Bronchial epithelial cell (primary cell): Measurements from ENCODE around the gene EIF2B1. TPM values are rescaled to one million over a fixed set of nuclear protein-coding genes. Genes with fewer than 3 reads are reported as not detected.
"Not testable (repeated sequence)": the region's sequence is repeated elsewhere in the genome, so short reads cannot be mapped to it uniquely, and the experiment has no call there.

Experiments
- DNase-seq: peaks from one replicate; pipeline ENCODE4 v3.0.0-alpha.2; 2010; ENCODE audit warnings: low read depth
- FAIRE-seq: peaks from 2 replicates; lab custom pipeline; 2011; peaks lifted over from hg19 to GRCh38; lab: Jason Lieb, UNC
- H3K27me3 ChIP-seq: 2 replicates; pipeline ENCODE4 v1.5.1; 2011; ENCODE audit warnings: low read length; ENCODE audit not compliant: control insufficient read depth, insufficient read depth
- H3K36me3 ChIP-seq: 2 replicates; pipeline ENCODE4 v1.5.1; 2011; ENCODE audit warnings: low read length; ENCODE audit not compliant: control insufficient read depth, insufficient read depth
- H3K4me3 ChIP-seq: 2 replicates; pipeline ENCODE4 v1.5.1; 2011; ENCODE audit warnings: mild to moderate bottlenecking, low read depth, low read length, control low read depth
- total RNA-seq: library from RNA; depleted of rRNA; stranded (reverse); fragments of >200 nt; gene quantifications from 2 replicates; pipeline ENCODE4 v1.2.1, GENCODE V29; 2014
- TF ChIP-seq, protein P1 (sequence below): IDR thresholded peaks from 2 replicates; pipeline ENCODE4 v1.5.1; 2011; ENCODE audit warnings: mild to moderate bottlenecking, moderate library complexity, low read length, control low read depth, inconsistent platforms; ENCODE audit not compliant: insufficient read depth, severe bottlenecking

The EIF2B1 gene
- total RNA-seq, 1 donor from 2014 or later, result 47.4 TPM

DNA sequence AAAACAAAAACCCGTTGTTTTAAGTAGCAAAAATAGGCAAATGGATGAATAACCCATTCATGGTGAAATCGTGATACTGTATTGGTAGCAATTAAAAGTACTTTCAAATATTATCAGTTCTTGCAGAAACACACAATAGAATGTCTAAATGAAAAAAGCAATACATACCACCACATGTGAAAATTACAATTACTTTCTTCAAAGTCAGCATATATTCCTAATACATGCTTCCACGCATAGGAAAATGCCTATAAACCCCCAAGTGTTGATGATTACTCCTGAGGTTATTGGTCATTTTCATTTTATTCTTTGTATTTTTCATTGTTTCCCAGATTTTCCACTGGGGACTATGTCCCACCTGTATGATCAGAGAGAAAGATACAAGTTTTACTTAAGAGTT lies 16.3 kb downstream of the EIF2B1 start:
- peaks cover 27% of the 10 kb centered on the region for H3K36me3 ChIP-seq
- no peak for FAIRE-seq

DNA sequence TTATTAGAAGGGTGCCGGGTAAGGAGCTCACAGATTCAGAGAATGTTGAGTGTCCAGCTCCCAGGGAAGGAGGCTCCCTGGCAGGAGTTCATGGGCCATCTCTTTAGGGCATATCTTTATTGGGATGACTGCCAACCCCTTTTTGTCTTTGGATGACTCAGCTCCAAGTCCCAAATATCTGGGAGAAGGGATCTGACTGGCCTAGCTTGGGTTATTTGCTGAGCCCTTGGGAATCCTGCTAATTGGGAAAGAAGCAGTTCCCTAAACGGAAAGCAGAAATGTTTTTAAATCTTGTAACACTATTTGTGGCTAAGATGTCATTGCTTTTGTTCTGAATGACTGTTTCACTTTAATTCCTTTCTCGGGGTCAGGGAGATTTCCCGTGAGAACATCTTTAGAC lies 19.0 kb downstream of the EIF2B1 start:
- Histone ChIP-seq H3K4me3 (no peak overlapping the region), H3K36me3 (peaks cover 32% of the 10 kb centered on the region), H3K27me3 (no peaks in the 10 kb centered on the region)
- TF ChIP-seq, protein P1, sequence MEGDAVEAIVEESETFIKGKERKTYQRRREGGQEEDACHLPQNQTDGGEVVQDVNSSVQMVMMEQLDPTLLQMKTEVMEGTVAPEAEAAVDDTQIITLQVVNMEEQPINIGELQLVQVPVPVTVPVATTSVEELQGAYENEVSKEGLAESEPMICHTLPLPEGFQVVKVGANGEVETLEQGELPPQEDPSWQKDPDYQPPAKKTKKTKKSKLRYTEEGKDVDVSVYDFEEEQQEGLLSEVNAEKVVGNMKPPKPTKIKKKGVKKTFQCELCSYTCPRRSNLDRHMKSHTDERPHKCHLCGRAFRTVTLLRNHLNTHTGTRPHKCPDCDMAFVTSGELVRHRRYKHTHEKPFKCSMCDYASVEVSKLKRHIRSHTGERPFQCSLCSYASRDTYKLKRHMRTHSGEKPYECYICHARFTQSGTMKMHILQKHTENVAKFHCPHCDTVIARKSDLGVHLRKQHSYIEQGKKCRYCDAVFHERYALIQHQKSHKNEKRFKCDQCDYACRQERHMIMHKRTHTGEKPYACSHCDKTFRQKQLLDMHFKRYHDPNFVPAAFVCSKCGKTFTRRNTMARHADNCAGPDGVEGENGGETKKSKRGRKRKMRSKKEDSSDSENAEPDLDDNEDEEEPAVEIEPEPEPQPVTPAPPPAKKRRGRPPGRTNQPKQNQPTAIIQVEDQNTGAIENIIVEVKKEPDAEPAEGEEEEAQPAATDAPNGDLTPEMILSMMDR, result no peak
- no peak for FAIRE-seq
- DNase-seq, result peak; percentile 25

More for the DNA sequence above, 16.3 kb downstream of the EIF2B1 start:
- no peak overlapping the region for H3K4me3 ChIP-seq
- no peak for DNase-seq
- TF ChIP-seq, protein P1, result no peak
- no peaks in the 10 kb centered on the region for H3K27me3 ChIP-seq

DNA sequence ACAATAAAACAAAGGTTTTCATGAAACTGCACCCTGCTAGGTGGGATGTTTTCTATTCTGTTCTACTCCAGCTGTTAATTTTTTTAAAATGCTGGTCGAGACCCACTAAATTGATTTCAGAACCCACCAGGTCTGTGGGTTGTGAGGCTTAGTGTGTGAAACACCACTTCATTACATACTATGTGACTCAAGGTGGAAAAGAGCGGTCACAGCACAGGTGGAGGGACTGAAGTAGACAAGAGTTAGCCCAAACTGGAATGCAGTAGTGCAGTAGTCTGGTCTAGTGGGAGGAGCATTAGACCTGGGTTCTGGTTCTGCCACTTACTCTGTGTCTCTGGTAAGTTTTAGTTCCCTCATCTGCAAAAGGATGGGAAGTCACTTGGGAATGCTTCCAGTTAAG lies 19.4 kb downstream of the EIF2B1 start:
- DNase-seq, result no peak
- H3K27me3 ChIP-seq, result no peaks in the 10 kb centered on the region
- H3K4me3 ChIP-seq, result no peak overlapping the region
- FAIRE-seq, result no peak
- TF ChIP-seq, protein P1, result no peak
- peaks cover 34% of the 10 kb centered on the region for H3K36me3 ChIP-seq

DNA sequence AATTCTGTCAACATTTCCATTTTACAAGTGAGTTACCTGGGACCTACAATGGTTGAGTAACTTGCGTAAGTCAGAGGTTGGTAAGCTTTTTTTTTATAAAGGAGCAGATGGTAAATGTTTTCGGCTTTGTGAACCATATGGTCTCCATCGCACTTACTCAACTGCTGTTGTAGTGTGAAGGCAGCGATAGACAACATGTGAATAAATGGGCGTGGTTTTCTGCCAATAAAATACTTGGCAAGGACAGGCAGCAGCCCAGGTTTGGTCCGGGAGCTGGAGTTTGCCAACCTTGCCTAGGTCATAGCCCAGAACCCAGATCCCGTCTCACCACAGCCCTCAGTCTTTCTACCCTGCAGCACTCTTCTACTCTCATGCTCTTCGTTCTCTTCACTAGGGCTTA lies 25.3 kb downstream of the EIF2B1 start:
- FAIRE-seq, result no peak

DNA sequence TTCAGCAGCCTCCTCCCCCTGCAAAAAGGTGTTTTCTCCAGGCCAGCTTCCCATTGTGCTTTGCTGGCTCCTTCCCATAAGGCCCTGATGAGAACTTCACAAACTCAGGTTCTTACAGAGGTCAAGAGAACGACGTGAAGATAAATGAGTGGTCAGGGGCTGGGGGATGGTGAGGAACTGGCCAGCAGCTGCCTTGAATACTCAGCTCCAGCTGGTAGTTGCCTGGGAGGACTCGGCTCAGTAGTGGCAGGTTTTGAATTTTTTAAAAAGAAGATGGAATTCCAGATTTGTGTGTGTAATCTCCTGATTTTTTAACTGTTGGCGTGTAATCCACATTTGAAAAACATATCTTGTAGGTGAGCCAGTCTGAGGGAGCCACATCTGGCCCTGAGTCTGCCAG lies 25.7 kb downstream of the EIF2B1 start:
- TF ChIP-seq, protein P1, result no peak
- no peaks in the 10 kb centered on the region for H3K27me3 ChIP-seq
- DNase-seq, result no peak
- no peak for FAIRE-seq
- peaks cover 34% of the 10 kb centered on the region for H3K36me3 ChIP-seq
- H3K4me3 ChIP-seq, result no peak overlapping the region

More for the DNA sequence above, 25.3 kb downstream of the EIF2B1 start:
- Histone ChIP-seq H3K36me3 (peaks cover 36% of the 10 kb centered on the region), H3K4me3 (no peak overlapping the region), H3K27me3 (no peaks in the 10 kb centered on the region)
- no peak for DNase-seq
- TF ChIP-seq, protein P1, result no peak

DNA sequence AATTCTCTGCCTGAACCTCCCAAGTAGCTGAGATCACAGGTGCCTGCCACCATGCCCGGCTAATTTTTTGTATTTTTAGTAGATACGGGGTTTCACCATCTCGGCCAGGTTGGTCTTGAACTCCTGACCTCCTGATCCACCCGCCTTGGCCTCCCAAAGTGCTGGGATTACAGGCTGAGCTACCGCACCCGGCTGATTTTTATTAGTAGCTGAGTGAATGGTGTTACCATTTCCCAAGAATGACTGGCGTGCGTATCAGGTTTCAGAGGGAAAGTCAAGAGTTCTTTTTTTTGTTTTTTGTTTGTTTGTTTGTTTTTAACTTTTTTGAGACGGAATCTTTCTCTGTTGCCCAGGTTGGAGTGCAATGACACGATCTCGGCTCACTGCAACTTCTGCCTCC lies 30.0 kb downstream of the EIF2B1 start:
- peaks cover 20% of the 10 kb centered on the region for H3K36me3 ChIP-seq
- not testable (repeated sequence) for FAIRE-seq, H3K27me3 ChIP-seq, DNase-seq, H3K4me3 ChIP-seq
